Right lobe of liver (tissue), 6 donors: ENCODE measurements around the gene TRIM42. TPM values are rescaled to one million over a fixed set of nuclear protein-coding genes. Genes with fewer than 3 reads are reported as not detected.

Experiments
- ATAC-seq, 4 donors: fragments of 200-7000 bp; cut with Tn5 transposase; one replicate each; pipeline ENCODE4 v1.9.1; 2020; ENCODE audit warnings: mild to moderate bottlenecking in 4 of 4, moderate library complexity in 4 of 4
- DNase-seq, 3 donors: peaks; one replicate each; pipeline ENCODE4 v3.0.0-alpha.2; 2020
- H3K27ac ChIP-seq, 3 donors: fragments of 200-600 bp; one replicate each; pipeline ENCODE4 v1.8.0; 2022
- H3K27me3 ChIP-seq, 2 donors: fragments of 200-600 bp; one replicate each; pipeline ENCODE4 v1.8.0; 2022
- H3K36me3 ChIP-seq, 4 donors: fragments of 200-600 bp; sonication (generic) in 1 of 4; one replicate each; pipeline versions ENCODE4 v1.5.1 to v1.8.0; 2017 to 2022; ENCODE audit warnings: control low read depth in 1 of 4
- H3K4me1 ChIP-seq, 4 donors: fragments of 200-600 bp; sonication (generic) in 1 of 4; one replicate each; pipeline versions ENCODE4 v1.5.1 to v1.8.0; 2017 to 2022; ENCODE audit warnings: control low read depth in 1 of 4
- H3K4me3 ChIP-seq, 3 donors: fragments of 200-600 bp; one replicate each; pipeline ENCODE4 v1.8.0; 2022
- H3K9me3 ChIP-seq, 4 donors: fragments of 200-600 bp; sonication (generic) in 1 of 4; one replicate each; pipeline versions ENCODE4 v1.5.1 to v1.8.0; 2017 to 2022; ENCODE audit warnings: control low read depth in 1 of 4
- CTCF ChIP-seq, 4 donors: fragments of 200-600 bp in 3 of 4; fragments of 450-650 bp in 1 of 4; IDR thresholded peaks; one replicate each; pipeline versions ENCODE4 v1.5.1 to v1.8.0; 2016 to 2022; ENCODE audit warnings: antibody characterized with exemption in 4 of 4, mild to moderate bottlenecking in 2 of 4
- POLR2A ChIP-seq: fragments of 450-650 bp; IDR thresholded peaks from one replicate; pipeline ENCODE4 v1.6.1; 2017; ENCODE audit warnings: antibody characterized with exemption, mild to moderate bottlenecking
- WGBS: methylation state at CpG from one replicate; pipeline ENCODE4 v1.1.6; 2018; ENCODE audit warnings: low coverage, low lambda C conversion rate; ENCODE audit not compliant: insufficient coverage; ENCODE audit errors: missing lambda C conversion rate; 5-methylcytosine and 5-hydroxymethylcytosine counted together
- intact Hi-C, 2 donors: fragments of 100-400 bp; cut with DNase I; formaldehyde crosslinking; loops; one replicate each; pipeline versions ENCODE4 v1.11.2 to v1.14.1; 2022
- total RNA-seq, 6 experiments: library from RNA; depleted of rRNA in 2 of 6; stranded (reverse); fragments of >200 nt in 2 of 6; fragmentation: NEBNext Ultra II Directional in 3 of 6; extraction: Animal tissue kit (Norgen Biotek cat#: 25700) in 3 of 6; gene quantifications; one replicate each; pipeline versions ENCODE4 v1.1.0 to v1.2.4, GENCODE V29; 2016 to 2023
- donor health status: DM: no; HTN: yes; CAD: no.
- donor health status: DM: no; HTN: no; CAD: no.
- donor health status: DM: no; HTN: no; CAD: no.
- donor health status: DM: no; HTN: yes; CAD: no.
- donor health status: DM: no; HTN: yes; CAD: no.

TRIM42 gene
- total RNA-seq, 6 experiments from 2014 or later = not detected

- Histone ChIP-seq H3K27ac (no peak overlapping the region), H3K36me3 (no peaks in the 10 kb centered on the region), H3K4me3 (no peak overlapping the region), H3K4me1 (no peaks in the 10 kb centered on the region), H3K9me3 (no peaks in the 10 kb centered on the region), H3K27me3 (no peaks in the 10 kb centered on the region)
- WGBS = no CpG with 5 or more reads among the region's 1 CpG
- TF ChIP-seq CTCF (IDR thresholded peaks at IDR 0.05) = no peak
- no peak for TF ChIP-seq POLR2A
- ATAC-seq (no peak), DNase-seq (no peak)
- intact Hi-C loops = no loop called here
These were observed 48.2 kb downstream of the TRIM42 start for GRCh38 chr3:140726066-140726465.

GRCh38 chr3:140727886-140728285 lies 50.0 kb downstream of the TRIM42 start:
- H3K9me3 ChIP-seq = no peaks in the 10 kb centered on the region
- no peak overlapping the region for H3K4me3 ChIP-seq
- no peak overlapping the region for H3K27ac ChIP-seq
- ATAC-seq = no peak
- WGBS = 79% methylated on average over 3 of the region's 4 CpGs
- no peaks in the 10 kb centered on the region for H3K27me3 ChIP-seq
- no peak for DNase-seq
- no peaks in the 10 kb centered on the region for H3K4me1 ChIP-seq
- intact Hi-C loops = no loop called here
- no peaks in the 10 kb centered on the region for H3K36me3 ChIP-seq
- TF ChIP-seq POLR2A (no peak), CTCF (IDR thresholded peaks at IDR 0.05) (no peak)

DNA sequence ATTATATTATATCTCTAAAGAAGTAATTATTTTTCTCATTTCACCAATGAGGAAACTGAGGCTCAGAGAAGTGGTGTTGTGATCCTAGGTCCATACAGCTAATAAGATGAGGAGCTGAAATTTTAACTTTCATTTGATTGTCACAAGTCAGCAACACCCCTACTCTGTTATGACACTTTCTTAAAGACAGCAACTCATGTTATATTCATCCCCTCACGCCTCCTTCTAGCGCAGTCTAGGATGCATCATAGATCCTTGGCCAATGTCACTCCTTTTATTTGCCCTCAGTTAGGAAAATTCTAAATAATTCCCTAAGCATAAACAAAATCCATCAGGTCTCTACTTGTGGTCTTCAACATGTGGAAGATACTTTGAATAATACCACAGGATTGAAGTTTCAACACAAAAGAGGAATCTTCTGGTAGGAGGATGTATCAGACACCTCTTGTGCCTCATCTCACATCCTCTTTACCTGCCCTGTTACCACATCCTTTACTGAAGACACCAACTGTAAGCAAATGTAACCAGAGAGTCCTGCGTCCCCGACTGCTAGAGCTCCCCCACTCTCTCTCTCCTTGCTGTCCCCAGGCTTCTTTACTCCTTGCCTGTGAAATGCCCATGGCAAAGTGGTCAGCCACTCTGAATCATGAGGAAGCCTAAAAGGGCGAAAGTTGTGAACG lies 53.7 kb downstream of the TRIM42 start:
- no peak for TF ChIP-seq CTCF (IDR thresholded peaks at IDR 0.05)
- Histone ChIP-seq H3K27me3 (no peaks in the 10 kb centered on the region), H3K27ac (no peak overlapping the region), H3K36me3 (no peaks in the 10 kb centered on the region), H3K9me3 (no peaks in the 10 kb centered on the region), H3K4me3 (no peak overlapping the region), H3K4me1 (no peaks in the 10 kb centered on the region)
- ATAC-seq (no peak), DNase-seq (no peak)
- WGBS = 64% methylated on average over 4 of the region's 6 CpGs
- intact Hi-C loops = no loop called here

DNA sequence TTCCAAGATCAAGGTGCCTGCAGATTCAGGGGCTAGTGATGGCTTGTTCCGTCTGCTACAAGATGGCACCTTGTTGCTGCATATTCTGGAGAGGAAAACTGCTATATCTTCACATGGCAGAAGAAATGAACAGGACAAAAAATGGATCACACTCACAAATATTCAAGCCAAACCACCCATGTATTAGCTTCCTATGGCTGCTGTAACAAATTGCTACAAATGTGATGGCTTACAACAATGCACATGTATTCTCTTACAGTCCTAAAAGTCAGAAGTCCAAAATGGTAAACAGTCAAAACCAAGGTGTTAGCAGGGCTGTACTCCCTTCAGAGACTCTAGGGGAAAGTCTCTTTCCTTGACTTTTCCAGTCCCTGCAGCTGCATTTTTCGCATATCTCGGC lies 55.8 kb downstream of the TRIM42 start:
- no peaks in the 10 kb centered on the region for H3K4me1 ChIP-seq
- WGBS = 56% methylated on average over 3 of the region's 3 CpGs
- DNase-seq (no peak), ATAC-seq (no peak)
- H3K27ac ChIP-seq = no peak overlapping the region
- H3K9me3 ChIP-seq = no peaks in the 10 kb centered on the region
- no peak for TF ChIP-seq CTCF (IDR thresholded peaks at IDR 0.05)
- no peak for TF ChIP-seq POLR2A
- no peaks in the 10 kb centered on the region for H3K36me3 ChIP-seq
- intact Hi-C loops = no loop called here
- H3K4me3 ChIP-seq = no peak overlapping the region
- H3K27me3 ChIP-seq = no peaks in the 10 kb centered on the region
